GM19438 (cell line): ENCODE data around the gene TSTD1.

Source experiments
- ATAC-seq: cut with Tn5 transposase; IDR thresholded peaks from one replicate; pipeline ENCODE4 v1.9.1; 2021; ENCODE audit warnings: low read depth; ENCODE audit not compliant: unreplicated experiment

TSTD1 gene, protein sequence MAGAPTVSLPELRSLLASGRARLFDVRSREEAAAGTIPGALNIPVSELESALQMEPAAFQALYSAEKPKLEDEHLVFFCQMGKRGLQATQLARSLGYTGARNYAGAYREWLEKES

DNA sequence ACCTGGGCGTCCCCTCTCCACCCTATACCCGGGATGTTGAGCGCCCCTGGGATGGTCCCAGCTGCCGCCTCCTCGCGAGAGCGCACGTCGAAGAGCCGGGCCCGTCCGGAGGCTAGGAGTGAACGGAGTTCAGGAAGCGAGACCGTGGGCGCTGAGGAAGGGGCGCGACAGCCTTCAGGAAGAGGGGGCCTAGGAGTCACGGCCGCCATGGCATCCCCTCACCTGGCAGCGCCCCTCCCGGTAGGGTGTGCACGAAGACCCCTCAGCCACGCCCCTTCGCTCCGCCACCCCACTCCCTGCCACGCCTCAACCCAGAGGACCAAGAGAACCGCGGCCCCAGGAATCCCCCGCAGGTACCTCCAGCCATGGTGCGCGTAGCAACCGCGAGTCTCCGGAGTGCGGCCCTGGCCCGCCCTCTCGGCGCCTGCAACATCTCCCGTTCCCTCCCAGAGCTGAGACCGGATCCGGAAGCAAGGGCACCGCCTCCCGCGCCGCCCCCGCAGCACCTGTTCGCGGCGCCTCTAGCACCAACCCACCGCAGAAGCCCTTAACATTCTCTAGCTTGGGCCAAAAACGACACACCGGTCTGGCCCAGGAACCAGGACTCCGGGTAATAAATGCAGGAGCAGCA, at the start of gene TSTD1:
Gene TSTD1 (minus strand): TSS at position 442 of the 631 bp plus-strand sequence. CDS start 75 bp downstream, at position 367.
- peak; percentile 74 for ATAC-seq

DNA sequence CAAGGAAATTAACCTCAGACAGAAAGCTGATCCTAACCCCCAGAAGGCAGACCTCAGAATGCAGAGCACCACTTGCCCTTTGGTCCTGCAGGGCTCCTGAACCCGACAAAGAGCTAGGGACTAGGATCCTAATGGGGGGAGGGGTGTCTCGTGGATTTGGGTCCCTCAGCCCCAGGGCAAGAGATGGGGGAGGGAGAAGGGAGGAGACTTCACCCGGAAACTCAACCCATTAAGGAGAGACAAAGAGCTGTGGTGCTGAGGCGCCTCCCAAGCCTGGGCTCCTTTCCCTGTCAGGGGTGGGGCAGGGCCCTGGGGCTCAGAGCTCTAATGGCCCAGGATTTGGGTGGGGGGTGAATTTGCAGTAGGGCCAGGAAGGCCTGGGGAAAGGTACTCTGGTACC, 47.7 kb upstream of the TSTD1 start:
- no peak for ATAC-seq

DNA sequence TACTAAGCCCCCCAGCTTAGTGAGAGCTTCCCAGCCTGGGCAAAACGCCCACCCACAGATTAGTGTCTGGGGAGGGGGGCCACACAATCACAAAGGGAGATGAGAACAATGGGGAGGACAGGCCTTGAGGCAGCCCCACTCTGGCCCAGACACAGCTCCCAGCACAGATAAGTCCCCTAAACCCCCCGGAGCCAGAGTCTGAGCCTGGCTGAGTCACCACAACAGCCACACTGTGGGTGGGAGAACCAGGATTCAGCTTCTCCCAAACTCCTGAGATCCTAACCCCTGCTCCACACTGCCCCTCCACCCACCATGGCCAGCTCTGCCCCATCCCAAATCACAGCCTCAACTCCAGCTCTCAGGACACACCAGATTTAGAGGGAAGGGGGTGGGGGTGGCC, 46.4 kb upstream of the TSTD1 start:
- no peak for ATAC-seq

DNA sequence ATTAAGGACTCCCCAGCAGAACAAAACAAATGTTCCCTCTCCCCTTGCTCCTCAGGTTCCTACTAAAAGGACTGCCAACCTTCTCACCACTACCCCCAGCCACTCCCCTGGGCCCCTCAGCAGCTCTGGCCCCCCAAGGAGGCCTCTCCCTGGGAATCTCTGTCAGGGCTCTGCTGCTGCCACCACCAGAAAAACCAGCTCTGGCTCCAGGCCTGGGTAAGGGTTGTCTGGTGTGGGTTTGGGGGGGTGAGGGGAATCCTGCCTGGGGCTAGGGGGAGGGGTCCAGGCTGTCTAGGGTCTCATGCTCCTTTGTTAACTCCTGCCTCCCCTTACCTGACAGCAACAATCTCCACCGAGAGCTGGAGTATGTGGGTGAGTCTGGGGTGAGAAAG, 45.8 kb upstream of the TSTD1 start:
- ATAC-seq = no peak

DNA sequence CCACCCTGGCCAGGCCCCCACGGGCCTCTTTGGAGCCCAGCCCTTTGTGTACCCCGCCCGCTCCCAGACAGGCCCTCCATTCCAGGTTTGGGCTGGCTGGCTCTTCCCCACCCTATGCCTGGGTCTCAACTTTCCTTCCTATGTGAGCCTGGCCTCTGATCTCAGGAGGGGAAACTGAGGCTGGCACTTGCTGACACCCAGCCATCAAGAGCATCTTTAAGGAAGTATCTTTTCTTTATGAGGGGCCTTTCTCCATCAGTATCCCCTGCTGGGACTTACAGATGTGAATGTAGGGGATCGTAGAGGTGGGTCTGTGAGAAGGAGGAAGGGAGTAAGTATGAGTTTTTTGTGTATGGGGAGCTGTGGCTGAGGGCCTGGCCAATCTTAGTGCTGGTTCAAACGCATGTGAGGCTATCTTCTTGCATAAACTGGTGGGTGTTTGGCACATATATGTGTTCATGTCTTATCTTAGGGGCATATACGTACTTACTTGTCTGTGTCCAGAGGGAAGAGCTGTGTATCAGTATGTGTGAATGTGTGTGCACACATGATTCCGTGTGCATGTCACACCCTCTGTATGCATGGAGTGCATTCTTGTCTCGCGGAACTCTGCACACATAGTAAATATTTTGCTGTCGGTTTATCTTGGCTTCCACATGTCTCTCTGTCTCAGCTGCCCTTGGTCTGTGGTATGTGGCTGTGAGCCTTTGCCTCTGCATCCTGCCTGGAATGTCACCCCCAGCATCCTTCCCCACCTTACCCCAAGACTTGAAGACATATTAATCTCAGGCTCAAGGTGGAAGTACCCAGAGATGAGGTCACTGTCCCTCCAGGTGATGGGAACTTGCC, 45.2 kb upstream of the TSTD1 start:
- no peak for ATAC-seq

DNA sequence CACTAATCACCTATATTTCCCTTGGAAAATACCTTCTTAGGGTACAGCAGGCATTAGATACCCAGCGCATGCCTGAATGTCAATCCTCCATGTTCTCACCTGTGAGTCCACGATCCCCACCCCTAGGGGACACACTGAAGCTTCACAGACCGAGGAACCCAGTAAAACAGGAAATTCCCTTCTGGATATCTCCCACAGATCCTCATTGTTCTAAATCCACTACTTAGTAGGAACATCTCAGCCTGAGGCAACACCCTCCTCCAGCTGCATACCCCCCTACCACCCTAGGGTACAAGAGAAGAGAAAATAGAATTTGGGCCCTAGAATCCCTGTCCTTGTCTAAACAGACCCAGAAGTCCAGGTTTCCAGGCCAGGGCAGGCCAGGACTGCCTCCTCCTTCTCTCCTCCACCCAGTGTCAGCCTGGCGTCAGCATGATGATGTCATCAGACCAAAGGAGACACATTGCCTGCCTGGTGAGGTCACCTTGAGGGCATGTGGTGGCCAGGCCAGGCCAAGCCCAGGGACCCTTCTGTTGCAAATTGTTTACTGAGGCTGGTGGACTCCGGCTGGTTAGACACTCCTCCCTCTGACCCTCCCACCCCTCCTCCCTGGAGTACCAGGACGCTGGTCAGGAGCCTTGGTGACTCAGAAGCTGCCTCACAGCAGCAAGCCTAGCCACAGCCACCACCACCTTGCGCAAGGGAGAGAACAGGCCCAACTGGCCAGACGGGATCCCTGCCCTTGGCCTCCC, 44.4 kb upstream of the TSTD1 start:
- no peak for ATAC-seq

DNA sequence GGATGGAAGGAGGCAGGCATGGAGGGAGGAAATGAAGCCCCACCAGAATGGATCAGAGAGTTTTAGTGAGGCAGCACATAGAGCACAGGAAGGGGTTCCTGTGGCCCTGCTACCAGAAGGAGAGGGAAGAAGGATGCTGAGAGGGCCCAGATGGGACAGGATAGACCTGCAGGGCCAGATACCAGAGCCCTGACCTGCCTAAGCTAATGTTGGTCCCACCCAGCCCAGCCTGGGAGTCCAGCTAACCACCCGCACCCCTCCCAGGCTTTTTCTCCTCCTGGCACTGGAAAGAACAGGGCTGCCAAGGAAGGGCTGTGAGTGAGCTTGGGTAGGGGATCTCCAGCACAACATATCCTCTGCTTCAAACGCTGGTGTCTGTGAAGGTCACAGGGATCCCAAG, 43.7 kb upstream of the TSTD1 start:
- no peak for ATAC-seq

DNA sequence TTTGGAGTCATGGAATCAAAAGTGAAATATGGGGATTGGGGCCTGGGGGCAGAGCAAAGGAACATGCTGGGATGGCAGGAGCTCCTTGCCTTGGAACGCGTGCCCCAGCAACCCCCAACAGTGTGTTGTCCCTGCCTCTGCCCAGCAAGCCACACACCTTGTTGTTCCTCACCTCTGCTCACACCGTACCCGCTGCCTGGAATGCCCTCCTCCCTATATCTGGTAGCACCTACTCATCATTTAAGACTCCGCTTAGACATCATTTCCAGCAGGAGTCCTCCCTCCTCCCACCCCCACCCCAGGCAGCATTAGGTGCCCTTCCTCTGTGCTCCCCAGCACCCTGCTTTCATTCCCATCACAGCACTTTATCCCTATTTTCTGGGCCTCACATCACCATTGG, 42.8 kb upstream of the TSTD1 start:
- no peak for ATAC-seq

DNA sequence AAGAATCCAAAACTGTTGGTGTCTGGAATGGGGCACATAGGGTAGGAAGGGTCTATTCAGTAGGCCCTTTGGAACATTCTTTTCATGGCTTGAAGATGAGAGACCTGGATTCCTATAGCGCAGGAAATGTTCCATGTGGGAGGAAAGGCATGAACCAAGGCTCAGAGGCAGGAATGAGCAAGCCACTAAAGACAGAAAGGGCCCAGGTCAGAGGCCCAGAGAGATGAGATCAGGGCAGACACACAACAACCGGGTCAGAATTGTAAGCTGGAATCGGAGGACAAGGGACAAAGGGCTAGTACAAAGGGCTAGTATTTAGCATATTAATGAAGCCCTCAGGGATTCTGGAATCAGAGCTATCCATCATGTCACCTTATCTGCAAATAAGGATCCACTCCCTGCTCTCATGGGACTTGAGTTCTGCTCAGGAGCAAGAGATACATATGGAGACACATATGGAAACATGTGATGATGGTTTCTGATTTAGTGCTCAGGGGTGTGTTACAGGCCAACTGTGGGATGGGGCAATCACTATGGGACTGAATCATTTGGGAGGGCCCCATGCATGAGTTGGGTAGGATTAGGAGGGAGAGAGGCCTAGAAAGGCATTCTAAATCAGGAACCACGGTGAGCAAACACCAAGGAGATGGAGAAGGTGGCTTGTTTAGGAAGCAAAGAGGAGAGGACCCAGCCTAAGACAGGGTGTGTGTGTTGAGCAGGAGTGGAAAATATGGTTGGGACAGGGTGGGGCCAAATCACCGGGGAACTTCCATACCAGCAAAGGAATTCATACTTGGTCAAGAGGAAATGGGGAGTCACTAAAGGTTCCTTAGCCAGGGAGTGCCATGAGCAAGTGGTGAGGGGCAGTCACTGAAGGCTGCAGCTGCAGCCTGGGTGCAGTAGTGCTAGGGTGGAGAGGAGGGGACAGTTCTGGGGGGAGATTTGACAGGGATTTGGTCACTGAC, 42.0 kb upstream of the TSTD1 start:
- no peak for ATAC-seq

DNA sequence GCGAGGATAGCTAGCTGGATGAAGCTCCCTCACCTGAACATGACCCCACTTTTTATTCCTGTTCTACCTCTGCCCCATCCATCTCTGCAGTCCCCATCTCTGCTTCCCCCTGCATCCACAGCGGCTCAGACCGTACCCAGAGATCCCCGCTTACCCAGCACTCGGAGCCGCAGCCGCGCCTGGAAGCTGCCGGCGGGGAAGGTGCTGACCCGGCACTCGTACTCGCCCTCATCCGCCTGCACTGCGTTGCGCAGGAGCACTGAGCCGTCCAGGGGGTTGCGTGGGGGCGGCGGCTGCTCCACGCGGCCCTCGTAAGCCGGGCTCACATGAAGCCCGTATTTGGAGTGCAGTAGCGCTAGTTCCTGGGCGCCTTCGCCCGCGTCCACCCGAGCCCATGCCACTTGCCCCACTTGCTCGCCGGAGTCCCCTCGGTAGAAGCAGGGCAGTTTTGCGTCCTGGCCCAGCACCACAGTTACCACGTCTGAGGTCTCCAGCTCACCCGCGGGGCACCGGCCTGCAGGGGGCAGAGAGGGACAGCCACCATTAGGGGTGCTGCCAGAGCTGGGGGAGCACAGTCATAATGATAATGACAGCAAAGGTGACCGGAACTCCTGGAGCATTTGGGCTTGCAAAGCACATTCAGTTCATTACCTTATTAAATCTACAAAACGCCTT, 40.8 kb upstream of the TSTD1 start:
- ATAC-seq = no peak

DNA sequence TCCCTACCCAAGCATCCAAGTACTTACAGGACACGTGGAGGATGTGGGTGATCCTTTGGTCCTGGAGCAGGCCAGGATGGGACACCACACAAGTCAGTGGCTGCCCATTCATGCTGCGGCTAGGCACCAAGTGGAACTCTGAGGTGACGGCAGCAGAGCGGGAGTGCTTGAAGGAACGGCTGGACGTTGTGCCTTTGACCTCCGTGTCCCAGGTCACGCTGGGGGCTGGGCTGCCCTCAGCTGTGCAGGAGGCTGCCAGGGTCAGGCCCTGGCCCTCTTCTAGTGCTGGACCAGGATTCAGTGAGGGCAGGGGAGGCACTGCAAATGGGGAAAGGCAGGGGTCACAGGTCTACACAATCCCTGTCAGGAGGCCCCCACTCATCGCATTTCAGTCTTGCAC, 38.7 kb upstream of the TSTD1 start:
- no peak for ATAC-seq

DNA sequence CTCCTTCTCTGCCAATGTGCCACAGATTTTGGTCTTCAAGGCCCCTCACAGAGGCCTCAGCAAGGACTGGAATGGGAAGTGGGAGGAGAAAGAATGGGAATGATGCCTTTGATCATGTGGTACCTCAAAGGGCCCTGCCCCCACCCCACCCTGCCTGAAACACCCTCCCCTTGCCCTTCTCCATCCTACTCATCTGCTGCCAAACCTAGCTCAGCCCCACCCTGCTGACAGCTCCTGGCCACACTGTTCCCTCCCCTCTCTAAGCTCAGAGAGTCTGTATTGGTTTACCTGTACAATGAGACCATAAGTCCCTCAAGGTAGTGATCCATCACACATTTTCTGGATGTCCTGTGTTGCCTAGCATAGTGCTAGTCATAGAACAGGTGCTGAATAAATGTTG, 37.6 kb upstream of the TSTD1 start:
- no peak for ATAC-seq

DNA sequence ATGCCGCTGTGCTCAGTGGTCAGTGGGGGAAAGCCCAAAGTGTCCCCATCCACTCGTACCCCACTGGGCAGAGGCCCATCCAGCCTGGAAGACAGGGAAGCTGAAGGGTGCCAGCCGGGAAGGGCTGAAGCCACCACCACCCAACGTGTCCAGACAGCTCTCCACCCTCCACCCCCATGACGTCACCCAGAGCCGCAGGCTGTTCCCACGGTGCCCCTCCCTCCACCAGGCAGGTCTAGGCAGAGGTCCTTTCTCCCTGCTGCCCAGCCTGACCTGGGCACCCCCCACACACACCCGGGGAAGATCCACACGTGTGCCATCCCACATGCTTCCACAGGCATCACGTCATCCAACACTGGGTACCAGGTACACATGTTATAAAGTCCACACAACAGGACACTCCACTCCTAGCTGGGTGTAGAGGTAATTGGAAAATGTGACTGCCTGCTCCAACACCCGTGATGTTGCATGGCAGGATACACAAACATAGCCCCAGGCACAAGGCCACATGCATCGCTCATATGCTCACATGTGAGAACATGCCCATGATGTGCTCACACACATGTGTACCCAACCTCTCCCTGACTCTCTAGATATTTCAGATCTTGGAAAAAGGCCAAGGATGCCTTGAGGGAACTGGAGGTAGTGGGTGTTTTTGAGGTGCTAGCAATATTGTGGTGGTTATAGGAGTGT, 36.1 kb upstream of the TSTD1 start:
- ATAC-seq = no peak

DNA sequence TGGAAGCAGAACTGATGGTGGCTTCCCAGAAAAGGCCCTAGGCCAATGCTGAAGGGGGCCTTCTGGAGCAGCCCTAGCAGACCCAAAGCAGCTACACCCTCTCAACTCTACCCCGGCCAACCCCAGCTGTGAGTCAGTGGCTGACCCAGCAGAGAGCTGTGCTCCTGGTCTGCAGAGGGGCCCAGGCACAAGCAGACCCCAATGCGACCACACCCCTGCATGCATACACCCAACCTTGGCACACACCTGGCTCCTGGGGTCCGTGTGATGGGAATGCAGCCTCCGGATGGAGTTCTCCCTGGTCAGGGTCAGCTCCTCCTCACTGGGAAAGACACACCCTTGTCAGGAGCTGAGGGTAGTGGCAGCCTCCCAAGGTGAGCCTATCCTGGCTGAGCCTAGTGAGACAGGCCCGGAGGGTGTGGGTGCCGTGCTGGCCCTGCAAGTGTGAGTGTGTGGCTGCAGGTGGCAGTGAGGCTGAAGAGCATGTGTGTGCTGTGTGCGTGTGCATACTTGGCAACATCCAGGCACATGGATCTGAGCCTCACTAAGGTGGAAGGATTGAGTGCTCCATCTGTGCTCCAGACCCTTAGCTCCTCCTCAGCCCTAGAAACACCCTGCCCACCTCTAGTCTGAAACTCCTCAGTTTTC, 34.8 kb upstream of the TSTD1 start:
- no peak for ATAC-seq

DNA sequence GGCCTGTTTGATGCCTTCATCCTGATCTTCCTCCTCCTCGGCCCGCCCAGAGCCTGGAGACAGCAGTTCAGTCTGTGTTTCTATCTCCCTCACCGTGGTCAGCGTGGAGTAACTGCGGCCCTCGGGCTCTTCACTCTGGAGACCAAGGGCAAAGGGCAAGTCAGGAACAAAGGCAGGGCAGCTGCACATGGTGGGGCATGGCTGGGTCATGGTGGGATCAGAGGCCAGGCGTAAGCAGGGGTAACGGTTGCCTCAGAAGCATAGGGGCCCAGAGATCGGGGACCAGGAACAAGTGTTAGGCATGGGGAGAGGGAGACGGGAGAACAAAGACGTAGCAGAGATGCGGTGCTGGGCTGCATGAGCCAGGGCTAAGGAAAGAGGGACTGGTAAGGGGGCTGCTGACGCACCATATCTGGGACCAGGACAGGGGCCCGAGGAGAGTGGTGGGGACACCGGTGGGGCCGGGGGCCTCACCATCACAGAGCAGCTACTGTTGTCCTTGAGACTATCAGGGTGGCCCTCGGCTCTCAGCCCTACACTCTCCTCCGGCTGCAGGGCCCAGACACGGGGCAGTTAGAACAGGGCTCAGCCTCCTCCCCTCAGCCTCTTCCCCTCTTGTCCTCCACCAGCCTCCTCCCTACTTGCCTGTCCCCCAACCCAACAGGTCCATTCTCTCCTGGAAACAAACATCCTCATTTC, 34.1 kb upstream of the TSTD1 start:
- no peak for ATAC-seq

DNA sequence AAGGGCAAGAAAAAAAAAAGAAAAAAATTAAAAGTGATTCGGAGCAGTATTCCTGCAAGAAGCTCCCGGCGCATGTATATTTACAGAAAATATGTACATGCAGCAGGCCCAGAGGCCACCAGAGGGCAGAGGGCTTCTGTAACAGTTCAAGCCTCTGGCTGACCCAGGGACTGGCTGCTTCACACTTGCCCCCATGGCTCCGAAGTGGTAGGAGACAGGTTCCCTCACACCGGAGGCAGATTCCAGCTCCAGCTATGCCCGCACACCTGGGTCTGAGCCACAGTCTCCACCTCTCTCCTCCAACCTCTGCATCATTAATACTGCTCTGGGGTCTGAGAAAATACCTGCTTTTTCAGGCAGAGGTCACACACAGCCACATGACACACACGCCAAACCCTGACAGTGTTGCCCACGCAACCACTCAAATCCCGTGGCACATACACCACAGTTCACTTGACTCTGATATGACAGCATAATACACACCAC, 33.2 kb upstream of the TSTD1 start:
- no peak for ATAC-seq

DNA sequence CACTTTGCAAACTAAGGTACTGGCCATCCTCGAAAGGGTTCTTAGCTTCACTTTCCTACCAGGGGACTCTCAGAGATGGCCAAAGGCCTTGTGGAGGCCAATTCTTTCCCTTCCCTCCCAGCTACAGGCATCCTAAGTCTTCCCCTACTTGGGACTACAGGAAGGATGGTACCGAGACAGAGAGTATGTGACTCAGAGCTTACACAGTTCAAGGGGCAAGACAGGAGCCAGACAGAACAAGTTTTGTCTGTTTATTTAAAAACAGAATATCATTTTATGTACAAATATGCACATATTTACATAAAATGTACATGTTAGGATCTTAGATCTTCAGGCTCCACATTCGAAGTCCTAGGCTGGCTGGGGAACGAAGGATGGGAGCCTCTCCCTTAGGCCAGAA, 32.0 kb upstream of the TSTD1 start:
- no peak for ATAC-seq
